ENCODE results near the gene HEATR5A. TPM values are rescaled to one million over a fixed set of nuclear protein-coding genes. Genes with fewer than 3 reads are reported as not detected.
"Not testable (repeated sequence)": the region's sequence is repeated elsewhere in the genome, so short reads cannot be mapped to it uniquely, and the experiment has no call there.

HEATR5A gene
- total RNA-seq, 1 donor: 4.1 TPM

- H3K4me3 ChIP-seq (ENCODE audit: low read length); H3K9me3 ChIP-seq (ENCODE audit: low read depth, low read length); H3K4me1 ChIP-seq (ENCODE audit: insufficient read depth, low read length); H3K27me3 ChIP-seq (ENCODE audit: insufficient read depth, low read length): not testable (repeated sequence)
Measured at GRCh38 chr14:31276417-31276816, 143.9 kb downstream of the HEATR5A start.

- H3K27me3 ChIP-seq (ENCODE audit: insufficient read depth, low read length): no peaks in the 10 kb centered on the region
- no peak overlapping the region for H3K4me3 ChIP-seq (ENCODE audit: low read length)
- no peaks in the 10 kb centered on the region for H3K9me3 ChIP-seq (ENCODE audit: low read depth, low read length)
- no peaks in the 10 kb centered on the region for H3K4me1 ChIP-seq (ENCODE audit: insufficient read depth, low read length)
Measured at GRCh38 chr14:31275731-31276130, 144.6 kb downstream of the HEATR5A start.

- Histone ChIP-seq H3K9me3 (ENCODE audit: low read depth, low read length) (no peaks in the 10 kb centered on the region), H3K4me3 (ENCODE audit: low read length) (no peak overlapping the region)
Measured at GRCh38 chr14:31271648-31272047, 148.7 kb downstream of the HEATR5A start.

GRCh38 chr14:31270196-31270772 is 150.1 kb downstream of the HEATR5A start:
- Histone ChIP-seq H3K4me1 (ENCODE audit: insufficient read depth, low read length) (no peaks in the 10 kb centered on the region), H3K4me3 (ENCODE audit: low read length) (no peak overlapping the region), H3K9me3 (ENCODE audit: low read depth, low read length) (no peaks in the 10 kb centered on the region), H3K27me3 (ENCODE audit: insufficient read depth, low read length) (no peaks in the 10 kb centered on the region)

More at GRCh38 chr14:31271648-31272047, 148.7 kb downstream of the HEATR5A start:
- Histone ChIP-seq H3K27me3 (ENCODE audit: insufficient read depth, low read length) (no peaks in the 10 kb centered on the region), H3K4me1 (ENCODE audit: insufficient read depth, low read length) (no peaks in the 10 kb centered on the region)

GRCh38 chr14:31269634-31270195 is 150.6 kb downstream of the HEATR5A start:
- Histone ChIP-seq H3K4me3 (ENCODE audit: low read length) (no peak overlapping the region), H3K9me3 (ENCODE audit: low read depth, low read length) (no peaks in the 10 kb centered on the region), H3K27me3 (ENCODE audit: insufficient read depth, low read length) (no peaks in the 10 kb centered on the region), H3K4me1 (ENCODE audit: insufficient read depth, low read length) (no peaks in the 10 kb centered on the region)

GRCh38 chr14:31268216-31268615 is 152.1 kb downstream of the HEATR5A start:
- Histone ChIP-seq H3K4me1 (ENCODE audit: insufficient read depth, low read length) (no peaks in the 10 kb centered on the region), H3K9me3 (ENCODE audit: low read depth, low read length) (no peaks in the 10 kb centered on the region), H3K27me3 (ENCODE audit: insufficient read depth, low read length) (no peaks in the 10 kb centered on the region), H3K4me3 (ENCODE audit: low read length) (no peak overlapping the region)

GRCh38 chr14:31266437-31267331 is 153.7 kb downstream of the HEATR5A start:
- no peaks in the 10 kb centered on the region for H3K4me1 ChIP-seq (ENCODE audit: insufficient read depth, low read length)
- no peak overlapping the region for H3K4me3 ChIP-seq (ENCODE audit: low read length)
- no peaks in the 10 kb centered on the region for H3K27me3 ChIP-seq (ENCODE audit: insufficient read depth, low read length)
- no peaks in the 10 kb centered on the region for H3K9me3 ChIP-seq (ENCODE audit: low read depth, low read length)

GRCh38 chr14:31265701-31266398 is 154.5 kb downstream of the HEATR5A start:
- Histone ChIP-seq H3K4me1 (ENCODE audit: insufficient read depth, low read length) (no peaks in the 10 kb centered on the region), H3K9me3 (ENCODE audit: low read depth, low read length) (no peaks in the 10 kb centered on the region)

GRCh38 chr14:31263485-31264133 is 156.7 kb downstream of the HEATR5A start:
- no peaks in the 10 kb centered on the region for H3K27me3 ChIP-seq (ENCODE audit: insufficient read depth, low read length)
- no peaks in the 10 kb centered on the region for H3K4me1 ChIP-seq (ENCODE audit: insufficient read depth, low read length)
- H3K9me3 ChIP-seq (ENCODE audit: low read depth, low read length): no peaks in the 10 kb centered on the region
- no peak overlapping the region for H3K4me3 ChIP-seq (ENCODE audit: low read length)

More at GRCh38 chr14:31265701-31266398, 154.5 kb downstream of the HEATR5A start:
- no peaks in the 10 kb centered on the region for H3K27me3 ChIP-seq (ENCODE audit: insufficient read depth, low read length)
- no peak overlapping the region for H3K4me3 ChIP-seq (ENCODE audit: low read length)

GRCh38 chr14:31261859-31262731 is 158.3 kb downstream of the HEATR5A start:
- H3K4me3 ChIP-seq (ENCODE audit: low read length): no peak overlapping the region
- no peaks in the 10 kb centered on the region for H3K4me1 ChIP-seq (ENCODE audit: insufficient read depth, low read length)
- H3K9me3 ChIP-seq (ENCODE audit: low read depth, low read length): no peaks in the 10 kb centered on the region
- H3K27me3 ChIP-seq (ENCODE audit: insufficient read depth, low read length): no peaks in the 10 kb centered on the region

GRCh38 chr14:31261523-31261858 is 158.9 kb downstream of the HEATR5A start:
- H3K27me3 ChIP-seq (ENCODE audit: insufficient read depth, low read length): no peaks in the 10 kb centered on the region
- no peaks in the 10 kb centered on the region for H3K4me1 ChIP-seq (ENCODE audit: insufficient read depth, low read length)
- H3K4me3 ChIP-seq (ENCODE audit: low read length): no peak overlapping the region
- no peaks in the 10 kb centered on the region for H3K9me3 ChIP-seq (ENCODE audit: low read depth, low read length)

- not testable (repeated sequence) for H3K4me3 ChIP-seq (ENCODE audit: low read length); H3K4me1 ChIP-seq (ENCODE audit: insufficient read depth, low read length); H3K27me3 ChIP-seq (ENCODE audit: insufficient read depth, low read length); H3K9me3 ChIP-seq (ENCODE audit: low read depth, low read length)
Measured at GRCh38 chr14:31259040-31259435, 161.3 kb downstream of the HEATR5A start.

- no peaks in the 10 kb centered on the region for H3K27me3 ChIP-seq (ENCODE audit: insufficient read depth, low read length)
- no peaks in the 10 kb centered on the region for H3K9me3 ChIP-seq (ENCODE audit: low read depth, low read length)
- H3K4me1 ChIP-seq (ENCODE audit: insufficient read depth, low read length): no peaks in the 10 kb centered on the region
- H3K4me3 ChIP-seq (ENCODE audit: low read length): no peak overlapping the region
Measured at GRCh38 chr14:31258427-31259039, 161.8 kb downstream of the HEATR5A start.
